Hematopoietic multipotent progenitor cell treated with erythropoietin and hydrocortisone succinate and interleukin-3 and kit ligand, for 17 days (in vitro differentiated cells): ENCODE results near the gene EFEMP2.

ENCODE experiments used
- DNase-seq: peaks from one replicate; pipeline ENCODE4 v3.0.0-alpha.2; 2015; ENCODE audit warnings: low spot score

EFEMP2 gene

GRCh38 chr11:65885231-65885630 is 12.6 kb upstream of the EFEMP2 start:
- DNase-seq = no peak

- DNase-seq = peak; percentile 88
These were observed 12.1 kb upstream of the EFEMP2 start for GRCh38 chr11:65884716-65885092.

GRCh38 chr11:65883786-65884715 is 11.5 kb upstream of the EFEMP2 start:
- no peak for DNase-seq

- DNase-seq = no peak
These were observed 10.6 kb upstream of the EFEMP2 start for GRCh38 chr11:65883058-65883761.

GRCh38 chr11:65882120-65883057 is 9.8 kb upstream of the EFEMP2 start:
- DNase-seq = no peak

GRCh38 chr11:65880844-65881421 is 8.3 kb upstream of the EFEMP2 start:
- no peak for DNase-seq

- no peak for DNase-seq
These were observed 7.4 kb upstream of the EFEMP2 start for GRCh38 chr11:65880027-65880426.

GRCh38 chr11:65879617-65880016 is 7.0 kb upstream of the EFEMP2 start, which contains the start of gene CTSW:
Gene CTSW (plus strand): TSS chr11:65879837. CDS start chr11:65879855, 18 bp downstream.
- no peak for DNase-seq

- peak; percentile 95 for DNase-seq
These were observed 937 bp upstream of the EFEMP2 start for GRCh38 chr11:65873318-65874156.

GRCh38 chr11:65871811-65872548 is 620 bp downstream of the EFEMP2 start:
- no peak for DNase-seq

GRCh38 chr11:65870706-65871681 is 1.6 kb downstream of the EFEMP2 start:
- DNase-seq = no peak

- DNase-seq = no peak
These were observed 2.3 kb downstream of the EFEMP2 start for GRCh38 chr11:65870307-65870658.

- DNase-seq = no peak
These were observed 2.8 kb downstream of the EFEMP2 start for GRCh38 chr11:65869643-65870306.

GRCh38 chr11:65868907-65869306 is 3.7 kb downstream of the EFEMP2 start:
- no peak for DNase-seq

GRCh38 chr11:65868076-65868667 is 4.4 kb downstream of the EFEMP2 start:
- DNase-seq = no peak

GRCh38 chr11:65867284-65868071 is 5.1 kb downstream of the EFEMP2 start:
- no peak for DNase-seq
